H9 (cell line): ENCODE data around the gene TP53BP2. TPM values are rescaled to one million over a fixed set of nuclear protein-coding genes. Genes with fewer than 3 reads are reported as not detected.

Source experiments
- DNase-seq: peaks from one replicate; pipeline ENCODE4 v3.0.0-alpha.2; 2017
- H2AFZ ChIP-seq: one replicate; pipeline ENCODE4 v1.6.1; 2013; ENCODE audit warnings: mild to moderate bottlenecking, low read length, control low read depth, moderate library complexity
- H2AK5ac ChIP-seq: 2 replicates; pipeline ENCODE4 v1.6.1; 2013; ENCODE audit warnings: low read length, control low read depth, mixed read lengths; ENCODE audit not compliant: insufficient read length
- H2BK120ac ChIP-seq: one replicate; pipeline ENCODE4 v1.6.1; 2013; ENCODE audit warnings: low read depth, mild to moderate bottlenecking, low read length, control low read depth, inconsistent platforms; ENCODE audit not compliant: poor library complexity, severe bottlenecking
- H2BK12ac ChIP-seq: 2 replicates; pipeline ENCODE4 v1.6.1; 2013; ENCODE audit warnings: low read length, control low read depth, mixed read lengths, low read depth; ENCODE audit not compliant: insufficient read length
- H2BK15ac ChIP-seq: 2 replicates; pipeline ENCODE4 v1.6.1; 2013; ENCODE audit warnings: low read depth, low read length, control low read depth
- H2BK20ac ChIP-seq: one replicate; pipeline ENCODE4 v1.6.1; 2013; ENCODE audit warnings: low read depth, mild to moderate bottlenecking, low read length, control low read depth, inconsistent platforms; ENCODE audit not compliant: poor library complexity, severe bottlenecking
- H2BK5ac ChIP-seq: 2 replicates; pipeline ENCODE4 v1.6.1; 2013; ENCODE audit warnings: low read length, control low read depth, mixed read lengths; ENCODE audit not compliant: insufficient read length
- H3K14ac ChIP-seq: 2 replicates; pipeline ENCODE4 v1.6.1; 2013; ENCODE audit warnings: low read length, control low read depth; ENCODE audit not compliant: insufficient read depth
- H3K18ac ChIP-seq: 2 replicates; pipeline ENCODE4 v1.6.1; 2013; ENCODE audit warnings: low read depth, mild to moderate bottlenecking, mixed read lengths, low read length, control low read depth; ENCODE audit not compliant: insufficient read length
- H3K23ac ChIP-seq: 2 replicates; pipeline ENCODE4 v1.6.1; 2013; ENCODE audit warnings: low read length, control low read depth, mixed read lengths, low read depth; ENCODE audit not compliant: insufficient read length
- H3K23me2 ChIP-seq: 2 replicates; pipeline ENCODE4 v1.6.1; 2013; ENCODE audit warnings: low read depth, mild to moderate bottlenecking, mixed read lengths, low read length, control low read depth; ENCODE audit not compliant: insufficient read length, poor library complexity, severe bottlenecking
- H3K27ac ChIP-seq: 2 replicates; pipeline ENCODE4 v1.5.1; 2013; ENCODE audit warnings: low read length, control low read depth, mixed read lengths, low read depth; ENCODE audit not compliant: insufficient read length
- H3K27me3 ChIP-seq: 2 replicates; pipeline ENCODE4 v1.6.1; 2013; ENCODE audit warnings: low read length, control low read depth, inconsistent platforms; ENCODE audit not compliant: insufficient read depth
- H3K4ac ChIP-seq: 2 replicates; pipeline ENCODE4 v1.6.1; 2013; ENCODE audit warnings: low read depth, mild to moderate bottlenecking, control low read depth, inconsistent platforms, low read length, moderate library complexity
- H3K4me1 ChIP-seq: 2 replicates; pipeline ENCODE4 v1.6.1; 2013; ENCODE audit warnings: low read length, control low read depth, inconsistent platforms; ENCODE audit not compliant: insufficient read depth
- H3K4me2 ChIP-seq: 2 replicates; pipeline ENCODE4 v1.6.1; 2013; ENCODE audit warnings: low read length, control low read depth, mixed read lengths; ENCODE audit not compliant: insufficient read length, insufficient read depth
- H3K56ac ChIP-seq: 2 replicates; pipeline ENCODE4 v1.6.1; 2013; ENCODE audit warnings: low read depth, mild to moderate bottlenecking, mixed read lengths, low read length, control low read depth; ENCODE audit not compliant: insufficient read length
- H3K79me1 ChIP-seq: 2 replicates; pipeline ENCODE4 v1.6.1; 2013; ENCODE audit warnings: low read depth, mild to moderate bottlenecking, moderate library complexity, low read length, control low read depth, inconsistent platforms; ENCODE audit not compliant: insufficient read depth, poor library complexity, severe bottlenecking
- H3K79me2 ChIP-seq: 2 replicates; pipeline ENCODE4 v1.6.1; 2013; ENCODE audit warnings: low read length, control low read depth, inconsistent platforms; ENCODE audit not compliant: insufficient read depth
- H3K9ac ChIP-seq: 2 replicates; pipeline ENCODE4 v1.6.1; 2013; ENCODE audit warnings: low read length, control low read depth, mixed read lengths; ENCODE audit not compliant: insufficient read length; ENCODE audit errors: extremely low read depth
- H3K9me3 ChIP-seq: one replicate; pipeline ENCODE4 v1.6.1; 2013; ENCODE audit warnings: low read depth, low read length, inconsistent platforms; ENCODE audit not compliant: control insufficient read depth
- H3T11ph ChIP-seq: one replicate; pipeline ENCODE4 v1.6.1; 2013; ENCODE audit warnings: mild to moderate bottlenecking, low read length, control low read depth, inconsistent platforms
- H4K20me1 ChIP-seq: one replicate; pipeline ENCODE4 v1.6.1; 2013; ENCODE audit not compliant: control insufficient read depth, insufficient read length, insufficient read depth
- H4K5ac ChIP-seq: 2 replicates; pipeline ENCODE4 v1.6.1; 2013; ENCODE audit warnings: low read depth, mild to moderate bottlenecking, mixed read lengths, low read length, control low read depth; ENCODE audit not compliant: insufficient read length
- H4K8ac ChIP-seq: replicated peaks from 2 replicates; pipeline ENCODE4 v1.6.1; 2013; ENCODE audit warnings: low read length, control low read depth, mixed read lengths, low read depth; ENCODE audit not compliant: insufficient read length
- H4K91ac ChIP-seq: 2 replicates; pipeline ENCODE4 v1.6.1; 2013; ENCODE audit warnings: low read depth, mild to moderate bottlenecking, moderate library complexity, mixed read lengths, low read length, control low read depth; ENCODE audit not compliant: insufficient read length
- H3K27ac Mint-ChIP-seq, 3 experiments: 2 replicates in 2 of 3; 3 replicates in 1 of 3; pipeline ENCODE4 v1.8.0; 2020 to 2021; ENCODE audit warnings: mixed read lengths in 3 of 3, mild to moderate bottlenecking in 1 of 3, moderate library complexity in 1 of 3
- H3K27me3 Mint-ChIP-seq: 2 replicates; pipeline ENCODE4 v1.8.0; 2021; ENCODE audit warnings: low read depth, mild to moderate bottlenecking, moderate library complexity, mixed read lengths
- H3K36me3 Mint-ChIP-seq, 3 experiments: 2 replicates in 2 of 3; 3 replicates in 1 of 3; pipeline ENCODE4 v1.8.0; 2020 to 2021; ENCODE audit warnings: low read depth in 3 of 3, mixed read lengths in 3 of 3; ENCODE audit not compliant: insufficient read depth in 1 of 3
- H3K4me1 Mint-ChIP-seq, 2 experiments: 2 replicates each; pipeline ENCODE4 v1.8.0; 2020; ENCODE audit warnings: mixed read lengths in 2 of 2
- H3K4me3 Mint-ChIP-seq, 2 experiments: 2 replicates in 1 of 2; 3 replicates in 1 of 2; pipeline ENCODE4 v1.8.0; 2020 to 2021; ENCODE audit warnings: mild to moderate bottlenecking in 2 of 2, mixed read lengths in 2 of 2, moderate library complexity in 1 of 2
- H3K9me3 Mint-ChIP-seq, 2 experiments: 2 replicates in 1 of 2; 3 replicates in 1 of 2; pipeline ENCODE4 v1.8.0; 2020; ENCODE audit warnings: mild to moderate bottlenecking in 2 of 2, mixed read lengths in 2 of 2, moderate library complexity in 1 of 2
- whole genome bisulfite sequencing: extraction: QIAGEN DNeasy Blood & Tissue Kit; methylation state at CpG from one replicate; pipeline ENCODE4 v1.1.7; 2013; ENCODE audit warnings: missing lambda C conversion rate, low lambda C conversion rate, mixed read lengths; ENCODE audit not compliant: insufficient read length; ENCODE audit errors: extremely low coverage; 5-methylcytosine and 5-hydroxymethylcytosine counted together
- total RNA-seq: library from RNA; stranded (reverse); gene quantifications from 2 replicates; pipeline ENCODE4 v1.2.1, GENCODE V29; 2021
- TF ChIP-seq, protein P1 (sequence below): fragments of 200-600 bp; sonication (generic); conservative IDR thresholded peaks from 3 replicates; pipeline ENCODE4 v1.8.0; 2021; ENCODE audit warnings: antibody characterized with exemption, mild to moderate bottlenecking

The TP53BP2 gene
- total RNA-seq, 1 experiment from 2014 or later = 49.7 TPM

- H3K4ac ChIP-seq = no peak overlapping the region
- H2BK5ac ChIP-seq = no peak overlapping the region
- Mint-ChIP-seq H3K4me1 (peaks cover 5 to 6% of the 10 kb centered on the region in 2 experiments), H3K27me3 (no peaks in the 10 kb centered on the region), H3K4me3 (no peak overlapping the region), H3K27ac (no peak overlapping the region), H3K36me3 (peaks cover 0 to 25% (median 5%) of the 10 kb centered on the region in 3 experiments; a peak in 4 of 7 replicates), H3K9me3 (no peaks in the 10 kb centered on the region)
- no CpG with 5 or more reads among the region's 7 CpGs for WGBS
- H3K23me2 ChIP-seq = no peaks in the 10 kb centered on the region
- H3K18ac ChIP-seq = no peak overlapping the region
- H4K20me1 ChIP-seq = no peaks in the 10 kb centered on the region
- H2BK12ac ChIP-seq = no peak overlapping the region
- H3K27ac ChIP-seq = no peak overlapping the region
- H3K79me1 ChIP-seq = no peaks in the 10 kb centered on the region
- DNase-seq = no peak
- no peak overlapping the region for H3K23ac ChIP-seq
- H3K9ac ChIP-seq = no peak overlapping the region
- H2AFZ ChIP-seq = no peak overlapping the region
- no peaks in the 10 kb centered on the region for H3K4me1 ChIP-seq
- H3K79me2 ChIP-seq = no peaks in the 10 kb centered on the region
- no peak overlapping the region for H4K5ac ChIP-seq
- H3K56ac ChIP-seq = no peak overlapping the region
- no peak overlapping the region for H2BK15ac ChIP-seq
- H3T11ph ChIP-seq = no peak overlapping the region
- no peak overlapping the region for H3K14ac ChIP-seq
- TF ChIP-seq, protein P1, sequence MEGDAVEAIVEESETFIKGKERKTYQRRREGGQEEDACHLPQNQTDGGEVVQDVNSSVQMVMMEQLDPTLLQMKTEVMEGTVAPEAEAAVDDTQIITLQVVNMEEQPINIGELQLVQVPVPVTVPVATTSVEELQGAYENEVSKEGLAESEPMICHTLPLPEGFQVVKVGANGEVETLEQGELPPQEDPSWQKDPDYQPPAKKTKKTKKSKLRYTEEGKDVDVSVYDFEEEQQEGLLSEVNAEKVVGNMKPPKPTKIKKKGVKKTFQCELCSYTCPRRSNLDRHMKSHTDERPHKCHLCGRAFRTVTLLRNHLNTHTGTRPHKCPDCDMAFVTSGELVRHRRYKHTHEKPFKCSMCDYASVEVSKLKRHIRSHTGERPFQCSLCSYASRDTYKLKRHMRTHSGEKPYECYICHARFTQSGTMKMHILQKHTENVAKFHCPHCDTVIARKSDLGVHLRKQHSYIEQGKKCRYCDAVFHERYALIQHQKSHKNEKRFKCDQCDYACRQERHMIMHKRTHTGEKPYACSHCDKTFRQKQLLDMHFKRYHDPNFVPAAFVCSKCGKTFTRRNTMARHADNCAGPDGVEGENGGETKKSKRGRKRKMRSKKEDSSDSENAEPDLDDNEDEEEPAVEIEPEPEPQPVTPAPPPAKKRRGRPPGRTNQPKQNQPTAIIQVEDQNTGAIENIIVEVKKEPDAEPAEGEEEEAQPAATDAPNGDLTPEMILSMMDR = no peak
- H2AK5ac ChIP-seq = no peak overlapping the region
- H4K91ac ChIP-seq = no peak overlapping the region
- H3K9me3 ChIP-seq = no peaks in the 10 kb centered on the region
- H2BK20ac ChIP-seq = no peak overlapping the region
- no peak overlapping the region for H2BK120ac ChIP-seq
- H3K27me3 ChIP-seq = no peaks in the 10 kb centered on the region
- H3K4me2 ChIP-seq = no peak overlapping the region
- no peak overlapping the region for H4K8ac ChIP-seq
These were observed 84.3 kb downstream of the TP53BP2 start for GRCh38 chr1:223761411-223761810.
